ENCODE results near the gene DOCK8.

The DOCK8 gene

DNA sequence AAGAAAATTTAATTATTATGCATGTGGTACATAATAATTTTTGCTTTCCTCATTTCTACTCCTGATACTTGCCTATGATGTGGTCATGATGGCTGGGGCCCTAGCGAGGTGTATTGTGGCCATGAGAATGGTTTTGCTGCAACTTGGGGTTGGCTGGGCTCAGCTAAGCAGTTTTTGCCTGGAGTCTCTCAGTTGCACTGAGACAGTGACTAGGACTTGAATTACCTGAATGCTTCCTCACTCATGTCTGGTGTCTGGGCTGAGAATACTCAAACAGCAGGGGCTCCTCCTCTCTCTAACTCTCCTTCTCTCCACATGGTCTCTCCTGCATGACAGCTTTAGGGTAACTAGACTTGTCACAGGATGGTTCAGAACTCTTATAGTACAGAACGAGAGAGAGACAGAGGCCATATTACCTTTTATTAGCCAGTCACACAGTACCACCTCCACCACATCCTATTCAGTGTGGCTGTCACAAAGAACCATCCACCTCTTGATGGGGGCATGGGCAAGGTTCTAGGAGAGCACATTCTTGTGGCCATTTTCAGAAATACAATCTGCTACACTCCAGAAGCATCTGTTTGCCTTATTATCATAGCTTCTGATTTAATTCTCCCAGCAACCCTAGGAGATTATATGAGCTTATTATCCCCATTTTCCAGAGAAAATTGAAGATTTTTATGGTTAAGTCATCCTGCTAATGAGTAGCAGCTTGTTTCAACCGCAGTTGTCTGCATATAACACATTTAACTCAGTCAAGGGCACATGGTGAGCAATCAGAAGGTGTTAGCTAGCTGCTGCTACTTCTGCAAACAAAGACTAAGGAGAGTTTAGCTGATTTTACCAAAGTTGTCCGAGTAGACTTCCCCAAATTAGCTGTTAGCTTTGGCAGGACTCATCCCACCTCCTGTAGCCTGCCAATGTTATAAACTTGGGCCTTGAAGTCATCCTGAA, 245.1 kb downstream of the DOCK8 start:
- Histone ChIP-seq H3K27ac (no peak overlapping the region), H3K36me3 (replicated peaks) (no peaks in the 10 kb centered on the region), H3K27me3 (replicated peaks) (no peaks in the 10 kb centered on the region), H3K4me3 (ENCODE audit: low read depth, low read length) (no peak overlapping the region)
- TF ChIP-seq, protein P1, sequence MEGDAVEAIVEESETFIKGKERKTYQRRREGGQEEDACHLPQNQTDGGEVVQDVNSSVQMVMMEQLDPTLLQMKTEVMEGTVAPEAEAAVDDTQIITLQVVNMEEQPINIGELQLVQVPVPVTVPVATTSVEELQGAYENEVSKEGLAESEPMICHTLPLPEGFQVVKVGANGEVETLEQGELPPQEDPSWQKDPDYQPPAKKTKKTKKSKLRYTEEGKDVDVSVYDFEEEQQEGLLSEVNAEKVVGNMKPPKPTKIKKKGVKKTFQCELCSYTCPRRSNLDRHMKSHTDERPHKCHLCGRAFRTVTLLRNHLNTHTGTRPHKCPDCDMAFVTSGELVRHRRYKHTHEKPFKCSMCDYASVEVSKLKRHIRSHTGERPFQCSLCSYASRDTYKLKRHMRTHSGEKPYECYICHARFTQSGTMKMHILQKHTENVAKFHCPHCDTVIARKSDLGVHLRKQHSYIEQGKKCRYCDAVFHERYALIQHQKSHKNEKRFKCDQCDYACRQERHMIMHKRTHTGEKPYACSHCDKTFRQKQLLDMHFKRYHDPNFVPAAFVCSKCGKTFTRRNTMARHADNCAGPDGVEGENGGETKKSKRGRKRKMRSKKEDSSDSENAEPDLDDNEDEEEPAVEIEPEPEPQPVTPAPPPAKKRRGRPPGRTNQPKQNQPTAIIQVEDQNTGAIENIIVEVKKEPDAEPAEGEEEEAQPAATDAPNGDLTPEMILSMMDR (IDR thresholded peaks at IDR 0.05; ENCODE audit: low read depth, low read length, missing control alignments), result no peak
- in situ Hi-C loops (cut with HindIII; ENCODE audit: low pct_ligation_motif_present, low sequenced_read_pairs), result no loop called here
- no peak for DNase-seq

DNA sequence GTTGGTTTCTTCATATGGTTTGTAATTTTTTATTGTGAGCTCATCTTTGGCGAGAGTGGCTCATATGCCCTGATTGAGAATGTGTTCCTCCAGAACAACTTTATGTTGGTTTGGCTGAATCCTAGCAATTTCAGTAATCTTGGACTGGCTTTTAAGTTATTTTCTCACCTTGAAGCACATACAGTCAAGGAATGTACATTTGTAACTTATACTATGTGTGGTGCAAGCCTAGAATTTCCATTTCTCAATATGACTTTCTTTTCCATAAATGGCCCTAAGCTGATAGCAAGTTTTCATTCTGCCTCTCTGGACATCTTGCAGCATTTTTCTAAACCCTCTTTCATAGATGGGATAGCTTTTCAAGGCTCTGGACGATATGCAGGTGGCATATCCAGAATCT, 247.5 kb downstream of the DOCK8 start:
- in situ Hi-C loops (cut with HindIII; ENCODE audit: low pct_ligation_motif_present, low sequenced_read_pairs), result no loop called here
- H3K27me3 ChIP-seq (replicated peaks), result no peaks in the 10 kb centered on the region
- H3K4me3 ChIP-seq (ENCODE audit: low read depth, low read length), result no peak overlapping the region
- no peak overlapping the region for H3K27ac ChIP-seq
- DNase-seq, result no peak
- TF ChIP-seq, protein P1 (IDR thresholded peaks at IDR 0.05; ENCODE audit: low read depth, low read length, missing control alignments), result no peak
- H3K36me3 ChIP-seq (replicated peaks), result no peaks in the 10 kb centered on the region

DNA sequence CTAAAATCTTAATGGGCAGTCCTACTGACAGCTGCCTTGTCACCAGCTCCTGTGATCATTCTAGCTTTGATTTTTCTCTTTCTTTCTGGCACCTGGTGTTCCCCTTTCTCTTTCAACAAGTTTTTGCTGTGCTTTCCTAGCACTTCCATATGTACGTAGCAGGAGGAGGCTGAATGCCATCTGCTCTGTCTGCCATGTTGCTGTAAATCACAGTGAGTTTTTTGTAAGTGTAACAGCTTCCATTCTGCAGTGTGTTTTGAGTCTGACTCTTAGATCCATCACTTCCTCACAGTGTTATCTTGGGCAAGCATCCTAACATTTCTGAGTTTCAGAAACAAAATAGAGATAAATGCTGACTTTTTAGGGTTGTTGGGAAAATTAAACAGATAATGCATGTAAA, 247.9 kb downstream of the DOCK8 start:
- Histone ChIP-seq H3K4me3 (ENCODE audit: low read depth, low read length) (no peak overlapping the region), H3K36me3 (replicated peaks) (no peaks in the 10 kb centered on the region), H3K27me3 (replicated peaks) (no peaks in the 10 kb centered on the region), H3K27ac (no peak overlapping the region)
- DNase-seq, result no peak
- TF ChIP-seq, protein P1 (IDR thresholded peaks at IDR 0.05; ENCODE audit: low read depth, low read length, missing control alignments), result no peak
- in situ Hi-C loops (cut with HindIII; ENCODE audit: low pct_ligation_motif_present, low sequenced_read_pairs), result no loop called here

DNA sequence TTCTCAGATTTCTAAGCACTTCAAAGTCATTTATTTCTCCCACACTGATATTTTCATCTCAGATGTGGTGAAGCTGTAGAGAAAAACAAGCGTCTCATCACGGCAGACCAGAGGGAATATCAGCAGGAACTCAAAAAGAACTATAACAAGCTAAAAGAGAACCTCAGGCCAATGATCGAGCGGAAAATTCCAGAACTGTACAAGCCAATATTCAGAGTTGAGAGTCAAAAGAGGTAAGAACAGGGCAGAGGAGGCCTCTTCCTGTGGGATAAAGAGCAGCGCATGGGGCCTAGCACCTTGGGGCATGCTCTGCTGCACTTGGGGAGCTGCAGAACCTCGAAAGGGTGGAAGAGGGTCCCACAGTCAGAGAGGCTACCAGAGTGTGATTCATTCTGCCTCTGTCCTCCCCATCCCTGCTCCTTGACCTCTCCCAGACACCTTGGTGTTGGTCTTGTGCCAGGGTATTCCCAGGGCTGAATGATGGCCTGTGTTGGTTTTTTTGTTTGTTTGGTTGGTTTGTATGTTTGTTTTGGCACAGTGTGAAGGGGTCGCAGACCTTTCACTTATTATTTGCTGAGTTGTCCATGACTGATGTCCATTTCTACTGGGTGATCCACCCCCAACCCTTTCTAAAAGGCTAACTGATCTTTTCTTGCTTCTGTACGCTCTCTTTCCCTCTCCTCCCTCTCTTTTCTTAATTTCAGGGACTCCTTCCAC, 248.9 kb downstream of the DOCK8 start:
- TF ChIP-seq, protein P1 (IDR thresholded peaks at IDR 0.05; ENCODE audit: low read depth, low read length, missing control alignments), result no peak
- no peak for DNase-seq
- no peak overlapping the region for H3K27ac ChIP-seq
- H3K27me3 ChIP-seq (replicated peaks), result no peaks in the 10 kb centered on the region
- H3K4me3 ChIP-seq (ENCODE audit: low read depth, low read length), result no peak overlapping the region
- no peaks in the 10 kb centered on the region for H3K36me3 ChIP-seq (replicated peaks)
- in situ Hi-C loops (cut with HindIII; ENCODE audit: low pct_ligation_motif_present, low sequenced_read_pairs), result no loop called here

DNA sequence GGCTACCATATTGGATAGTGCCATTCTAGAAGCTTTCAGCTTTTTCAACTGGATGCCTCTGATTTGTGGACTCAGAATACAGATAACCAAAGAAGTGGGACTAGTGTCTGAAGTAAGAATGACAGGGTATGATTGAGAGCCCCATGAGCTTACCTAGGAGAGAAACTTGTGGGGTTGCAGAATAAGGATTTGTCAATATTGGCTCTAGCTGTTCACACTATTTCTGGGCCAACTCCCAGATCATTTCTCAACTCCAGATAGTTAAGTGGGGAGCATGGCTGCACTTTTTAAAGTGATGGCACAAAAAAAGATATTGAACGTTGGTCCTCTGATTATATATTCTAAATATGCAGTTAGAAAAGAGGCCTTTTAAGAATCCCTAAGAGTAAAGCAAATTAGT, 252.1 kb downstream of the DOCK8 start:
- Histone ChIP-seq H3K27me3 (replicated peaks) (no peaks in the 10 kb centered on the region), H3K4me3 (ENCODE audit: low read depth, low read length) (no peak overlapping the region), H3K27ac (no peak overlapping the region), H3K36me3 (replicated peaks) (no peaks in the 10 kb centered on the region)
- TF ChIP-seq, protein P1 (IDR thresholded peaks at IDR 0.05; ENCODE audit: low read depth, low read length, missing control alignments), result no peak
- in situ Hi-C loops (cut with HindIII; ENCODE audit: low pct_ligation_motif_present, low sequenced_read_pairs), result no loop called here
- DNase-seq, result no peak

Data from brain microvascular endothelial cell (primary cell).